ENCODE results near the gene THY1.
"Not testable (repeated sequence)": the region's sequence is repeated elsewhere in the genome, so short reads cannot be mapped to it uniquely, and the experiment has no call there.

THY1 gene

DNA sequence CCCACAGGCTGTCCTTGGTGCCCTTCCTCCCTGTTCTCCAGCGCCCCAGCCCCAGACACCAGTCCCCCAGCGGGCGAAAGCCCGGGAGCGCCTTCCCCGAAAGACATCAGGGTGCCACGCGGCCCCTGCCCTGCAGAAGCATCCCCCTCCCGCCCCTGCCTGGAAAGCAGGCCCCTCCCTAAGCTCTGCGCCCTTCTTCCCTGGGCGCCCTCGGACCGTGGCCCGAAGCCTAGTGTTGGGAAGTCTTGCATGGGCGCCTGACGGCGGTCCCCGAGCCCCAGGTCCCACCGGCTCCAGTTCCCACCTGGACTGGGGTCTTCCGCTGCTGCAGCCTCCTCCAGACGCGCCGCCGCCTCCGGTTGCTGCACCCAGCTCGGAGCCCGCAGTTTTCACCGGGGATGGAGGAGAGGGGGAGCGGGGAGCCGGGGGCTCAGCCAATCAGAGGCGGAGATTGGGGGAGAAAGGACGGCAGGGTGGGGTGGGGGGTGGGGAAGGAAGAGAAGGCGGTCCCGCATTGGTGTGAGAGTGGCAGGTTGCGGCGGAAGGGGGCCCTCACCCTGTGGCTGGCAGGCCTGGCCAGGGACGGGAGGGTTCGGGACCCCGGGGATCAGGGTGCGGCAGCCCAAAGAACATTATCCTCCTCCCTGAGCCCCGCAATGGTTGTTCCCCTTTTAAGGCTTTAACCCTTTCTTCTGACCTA lies at the start of gene THY1:
TSS of gene THY1 (minus strand) at position 364 of the 700 bp plus-strand sequence. CDS start 2,267 bp downstream, outside the sequence.
- DNase-seq = peak; percentile 83

DNA sequence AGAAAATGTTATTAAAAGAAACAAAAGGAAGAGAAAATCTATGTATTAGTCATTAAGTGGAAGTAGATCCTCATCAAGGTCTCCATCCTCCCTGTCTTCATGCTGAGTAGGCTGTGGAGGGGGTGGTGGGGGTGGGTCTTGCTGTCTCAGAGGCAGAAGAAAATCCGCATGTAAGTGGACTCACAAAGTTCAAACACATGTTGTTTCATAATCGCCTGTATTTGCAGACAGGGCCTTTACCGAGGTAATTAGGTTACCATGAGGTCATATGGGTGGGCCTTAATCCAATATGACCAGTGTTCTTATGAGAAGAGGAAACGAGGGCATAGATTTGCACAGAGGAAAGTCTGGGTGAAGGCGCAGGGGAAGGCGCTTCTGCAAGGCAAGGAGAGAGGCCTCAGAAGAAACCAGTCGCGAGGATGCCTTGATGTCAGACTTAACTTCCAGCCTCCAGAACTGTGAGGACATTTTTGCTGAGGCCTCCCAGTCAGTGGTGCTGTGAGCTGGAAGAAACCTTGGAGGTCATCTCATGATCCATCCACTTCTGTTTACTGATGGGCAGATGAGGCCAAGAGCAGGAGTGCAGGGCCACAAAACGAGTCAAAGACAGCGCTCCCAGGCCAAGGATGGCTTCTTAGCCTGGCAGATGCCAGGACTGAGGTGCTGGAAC lies 49.3 kb upstream of the THY1 start:
- no peak for DNase-seq

- no peak for DNase-seq
Measured at GRCh38 chr11:119471329-119471728, 48.4 kb upstream of the THY1 start.

DNA sequence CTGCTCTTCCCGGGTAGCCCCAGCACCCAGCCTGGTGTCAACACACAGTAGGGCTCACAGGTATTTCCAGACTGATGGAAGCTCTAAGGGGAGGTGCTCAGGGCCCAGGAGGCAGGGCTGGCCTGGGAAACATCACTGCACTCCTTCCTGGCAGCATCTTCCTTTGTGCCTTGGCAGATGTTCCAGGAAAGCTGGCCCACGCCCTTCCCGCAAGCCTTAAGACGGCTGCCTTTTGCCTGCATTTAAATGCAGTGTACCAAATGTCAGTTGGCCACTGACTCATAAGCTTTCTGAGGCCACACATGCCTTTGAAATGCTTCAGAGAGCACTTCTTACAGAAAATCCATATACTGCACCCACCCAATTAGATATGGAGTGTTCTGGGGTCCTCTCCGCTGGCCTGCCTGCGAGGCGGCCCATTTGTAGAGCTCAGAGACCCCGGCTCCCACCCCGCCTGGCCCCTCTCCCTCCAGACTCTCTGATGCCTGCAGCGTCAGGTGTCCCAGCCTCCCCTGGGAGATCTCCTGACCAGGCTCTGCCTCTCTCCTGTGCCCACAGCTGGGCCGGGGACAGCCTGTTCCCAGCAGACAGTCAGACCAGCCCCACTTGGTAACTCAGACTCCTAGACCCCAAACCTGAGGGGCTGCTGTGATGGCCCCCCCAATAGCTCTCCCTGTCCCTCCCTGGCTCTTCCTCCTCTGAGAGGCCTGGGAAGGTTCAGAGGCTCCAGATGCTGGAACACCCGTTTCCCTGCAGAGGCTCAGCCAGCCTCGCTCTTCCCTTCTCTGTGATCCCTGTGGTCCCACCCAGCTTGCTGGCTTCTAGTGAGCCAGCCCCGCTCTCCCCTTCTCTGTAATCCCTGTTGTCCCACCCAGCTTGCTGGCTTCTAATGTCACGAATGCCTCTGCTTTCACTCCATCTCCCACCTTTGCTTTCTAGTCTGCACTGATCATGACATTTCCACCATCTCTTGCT lies 47.6 kb upstream of the THY1 start:
- no peak for DNase-seq

GRCh38 chr11:119469506-119469905 lies 46.5 kb upstream of the THY1 start:
- no peak for DNase-seq

GRCh38 chr11:119468511-119468910 lies 45.5 kb upstream of the THY1 start:
- DNase-seq = no peak

- DNase-seq = no peak
Measured at GRCh38 chr11:119461229-119461963, 38.4 kb upstream of the THY1 start.

GRCh38 chr11:119460582-119460981 lies 37.6 kb upstream of the THY1 start:
- no peak for DNase-seq

GRCh38 chr11:119460097-119460496 lies 37.1 kb upstream of the THY1 start:
- no peak for DNase-seq

GRCh38 chr11:119459293-119459976 lies 36.5 kb upstream of the THY1 start:
- DNase-seq = no peak

DNA sequence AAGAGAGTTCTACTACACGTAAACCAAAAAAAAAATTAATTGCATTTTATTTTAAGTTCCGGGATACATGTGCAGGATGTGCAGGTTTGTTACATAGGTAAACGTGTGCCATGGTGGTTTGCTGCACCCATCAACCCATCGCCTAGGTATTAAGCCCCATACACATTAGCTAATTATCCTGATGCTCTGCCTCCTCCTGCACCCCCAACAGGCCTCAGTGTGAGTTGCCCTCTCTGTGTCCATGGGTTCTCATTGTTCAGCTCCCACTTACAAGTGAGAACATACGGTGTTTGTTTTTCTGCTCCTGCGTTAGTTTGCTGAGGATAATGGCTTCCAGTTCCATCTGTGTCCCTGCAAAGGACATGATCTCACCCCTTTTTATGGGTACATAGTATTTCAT lies 32.7 kb upstream of the THY1 start:
- DNase-seq = not testable (repeated sequence)

GRCh38 chr11:119455241-119455640 lies 32.3 kb upstream of the THY1 start:
- not testable (repeated sequence) for DNase-seq

DNA sequence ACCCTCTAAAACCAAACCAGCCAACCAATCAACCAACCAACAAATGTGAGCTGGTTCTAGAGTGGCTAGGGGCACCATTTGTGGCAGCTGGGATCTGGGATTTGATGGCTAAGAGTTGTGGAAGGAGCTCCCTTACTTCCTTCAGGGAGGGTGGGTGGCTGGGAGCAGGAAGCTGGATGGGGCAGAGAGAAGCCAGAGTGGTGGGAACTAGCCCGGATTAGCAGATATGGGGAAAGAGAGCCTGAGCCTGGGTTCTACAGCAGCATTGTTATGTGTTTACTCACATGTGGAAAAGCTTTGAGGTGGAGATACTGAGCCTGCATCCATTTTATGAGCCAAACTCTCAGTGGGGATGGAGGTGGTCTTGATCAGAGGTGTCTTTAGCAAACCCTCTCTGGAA lies 30.9 kb upstream of the THY1 start:
- DNase-seq = no peak

- no peak for DNase-seq
Measured at GRCh38 chr11:119450590-119451326, 27.8 kb upstream of the THY1 start.

DNA sequence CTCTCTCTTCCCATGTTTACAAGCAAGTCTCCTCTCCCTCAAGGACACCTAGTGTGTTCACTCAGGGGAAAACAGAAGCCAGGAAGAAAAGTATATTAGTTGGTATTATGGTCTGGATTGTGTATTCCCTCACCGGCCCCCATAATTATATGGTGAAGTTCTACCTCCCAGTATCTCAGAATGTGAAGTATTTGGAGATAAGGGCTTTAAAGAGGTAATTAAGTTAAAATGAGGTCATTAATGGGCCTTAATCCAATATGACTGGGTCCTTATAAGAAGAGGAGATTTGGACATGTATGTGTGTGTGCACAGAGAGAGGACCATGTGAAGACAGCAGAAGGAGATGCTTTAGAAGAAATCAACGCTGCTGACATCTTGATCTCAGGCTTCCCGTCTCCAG lies 26.5 kb upstream of the THY1 start:
- no peak for DNase-seq

DNA sequence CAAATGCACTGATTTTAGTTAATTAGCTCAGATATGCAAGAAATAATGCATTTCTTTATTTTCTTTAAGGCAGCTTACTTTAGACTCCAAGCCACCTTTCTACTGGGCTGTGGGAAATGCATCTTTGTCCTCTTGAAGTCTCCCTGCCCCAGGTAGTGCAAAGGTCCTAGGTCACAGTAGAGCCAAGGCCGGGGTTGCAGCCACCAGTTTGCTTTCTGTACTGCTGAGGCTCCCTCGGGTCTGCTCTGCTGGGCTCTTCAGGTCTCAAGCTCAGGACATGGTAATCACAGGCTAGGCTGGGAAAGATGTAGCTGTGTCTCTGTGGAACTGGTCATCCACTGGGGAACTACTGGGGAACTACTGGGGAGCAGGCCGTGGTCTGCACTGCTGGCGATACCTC lies 25.4 kb upstream of the THY1 start:
- no peak for DNase-seq

- DNase-seq = no peak
Measured at GRCh38 chr11:119447664-119448242, 24.8 kb upstream of the THY1 start.

DNA sequence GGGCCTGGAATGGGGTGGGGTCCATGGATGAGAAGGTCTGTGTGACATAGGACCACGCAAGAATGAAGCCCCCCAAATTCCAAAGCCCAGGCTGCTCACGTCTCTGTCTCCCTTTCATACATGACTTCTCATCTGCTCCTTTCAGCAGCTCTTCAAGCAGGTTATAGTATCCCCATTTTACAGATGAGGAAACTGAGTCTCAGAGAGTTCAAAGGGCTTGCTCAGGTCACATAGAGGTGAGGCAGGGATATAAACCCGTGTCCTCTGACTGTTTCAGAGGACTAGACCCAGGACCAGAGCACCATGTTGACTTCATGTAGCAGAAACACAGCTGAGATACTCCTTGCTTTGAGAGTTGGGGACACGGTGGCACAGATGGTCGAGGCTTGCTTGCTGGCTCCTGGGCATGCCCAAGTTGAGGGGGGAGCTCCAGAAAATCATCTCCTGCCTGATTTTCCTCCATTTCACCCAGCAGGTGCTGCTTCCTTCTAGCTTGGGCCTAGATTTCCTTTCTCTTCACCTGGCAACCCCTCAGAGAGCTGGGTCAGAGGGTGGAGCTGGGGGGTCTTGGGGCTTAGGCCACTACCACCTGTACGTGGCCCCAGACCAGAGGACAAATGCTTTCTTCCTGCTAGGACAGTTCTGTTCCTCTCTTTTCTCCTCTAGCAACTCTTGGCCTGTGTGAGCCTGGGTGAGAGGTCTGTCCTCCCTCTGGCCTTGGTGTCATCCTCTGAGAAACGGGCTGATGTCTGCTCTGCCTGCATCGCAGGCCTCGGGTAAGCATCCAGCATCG lies 24.1 kb upstream of the THY1 start:
- DNase-seq = no peak

DNA sequence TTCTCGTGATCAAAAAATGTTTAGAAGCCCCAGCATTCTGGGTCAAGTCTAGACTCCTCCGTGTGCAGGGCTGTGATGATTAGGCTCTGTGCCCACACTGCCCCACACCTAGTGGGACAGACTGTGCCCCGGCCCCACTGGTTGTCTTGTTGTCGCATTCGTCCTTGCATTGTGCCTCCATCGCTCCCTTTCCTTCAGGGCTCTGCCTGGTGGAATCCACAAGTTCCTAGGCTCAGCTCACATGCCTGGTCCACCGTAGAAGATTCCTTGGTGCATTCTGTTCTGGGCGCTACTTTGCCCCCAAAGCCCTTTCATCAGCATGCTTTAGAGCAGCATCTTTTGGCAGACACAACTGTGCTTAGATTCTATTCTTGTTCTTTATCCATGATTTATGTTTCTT lies 23.5 kb upstream of the THY1 start:
- no peak for DNase-seq

DNA sequence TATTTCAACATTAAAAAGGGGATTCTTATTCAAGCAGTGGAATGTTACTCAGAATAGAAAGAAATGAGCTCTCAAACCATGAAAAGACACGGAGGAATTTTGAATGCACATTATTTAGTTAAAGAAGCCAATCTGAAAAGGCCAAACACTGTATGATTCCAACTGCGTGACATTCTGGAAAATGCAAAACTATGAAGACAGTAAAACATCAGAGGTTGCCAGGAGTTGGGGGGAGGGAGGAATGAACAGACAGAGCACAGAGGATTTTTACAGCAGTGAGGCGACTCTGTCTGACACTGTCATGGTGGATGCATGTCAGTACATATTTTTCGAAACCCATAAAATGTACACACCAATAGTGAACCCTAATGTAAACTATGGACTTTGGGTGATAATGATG lies 22.9 kb upstream of the THY1 start:
- peak; percentile 39 for DNase-seq

Measured in NCI-H526 treated with DMSO at 0.1 percent for 48 hours (cell line).